Stimulated activated CD8-positive, alpha-beta memory T cell treated with anti-CD3 and anti-CD28 coated beads, Interleukin-12 subunit alpha, Interleukin-12 subunit beta, amount 100 ng/mL, for 1 hour (primary cell): Measurements from ENCODE around the gene CDH4.

ENCODE experiments used
- DNase-seq: peaks from one replicate; pipeline ENCODE4 v3.0.0-alpha.2; 2020; ENCODE audit warnings: low read depth

The CDH4 gene

GRCh38 chr20:61766921-61767610 is 515.0 kb downstream of the CDH4 start:
- no peak for DNase-seq

- DNase-seq: no peak
Observed at GRCh38 chr20:61767761-61768494, 515.9 kb downstream of the CDH4 start.

GRCh38 chr20:61768571-61769285 is 516.7 kb downstream of the CDH4 start:
- no peak for DNase-seq

GRCh38 chr20:61769286-61769832 is 517.3 kb downstream of the CDH4 start:
- no peak for DNase-seq

- no peak for DNase-seq
Observed at GRCh38 chr20:61770113-61770585, 518.1 kb downstream of the CDH4 start.

- DNase-seq: no peak
Observed at GRCh38 chr20:61771805-61772350, 519.8 kb downstream of the CDH4 start.

- DNase-seq: no peak
Observed at GRCh38 chr20:61772828-61773631, 521.0 kb downstream of the CDH4 start.

- DNase-seq: no peak
Observed at GRCh38 chr20:61773926-61774587, 522.0 kb downstream of the CDH4 start.

GRCh38 chr20:61775423-61775822 is 523.4 kb downstream of the CDH4 start:
- no peak for DNase-seq

- DNase-seq: no peak
Observed at GRCh38 chr20:61776491-61777075, 524.5 kb downstream of the CDH4 start.

- no peak for DNase-seq
Observed at GRCh38 chr20:61777773-61778494, 525.9 kb downstream of the CDH4 start.

- DNase-seq: no peak
Observed at GRCh38 chr20:61778495-61778863, 526.4 kb downstream of the CDH4 start.

- DNase-seq: no peak
Observed at GRCh38 chr20:61779176-61779965, 527.3 kb downstream of the CDH4 start.

GRCh38 chr20:61780066-61780465 is 528.0 kb downstream of the CDH4 start:
- no peak for DNase-seq

- DNase-seq: no peak
Observed at GRCh38 chr20:61784801-61785566, 532.9 kb downstream of the CDH4 start.

- DNase-seq: no peak
Observed at GRCh38 chr20:61785567-61785816, 533.4 kb downstream of the CDH4 start.

- no peak for DNase-seq
Observed at GRCh38 chr20:61786230-61786629, 534.2 kb downstream of the CDH4 start.

- DNase-seq: no peak
Observed at GRCh38 chr20:61788343-61788742, 536.3 kb downstream of the CDH4 start.

- no peak for DNase-seq
Observed at GRCh38 chr20:61789329-61789728, 537.3 kb downstream of the CDH4 start.
